GM13976 (cell line): ENCODE measurements around the gene CFAP54.
"Not testable (repeated sequence)": the region's sequence is repeated elsewhere in the genome, so short reads cannot be mapped to it uniquely, and the experiment has no call there.

Experiments
- DNase-seq: peaks from one replicate; pipeline ENCODE4 v3.0.0; 2012; ENCODE audit warnings: low spot score
- in situ Hi-C: fragments of 300-500 bp; cut with MboI; formaldehyde crosslinking; loops from one replicate; pipeline ENCODE4 v1.12.0; 2022; ENCODE audit warnings: low sequenced_read_pairs, mixed read lengths, inconsistent platforms; ENCODE audit not compliant: unreplicated experiment
- TF ChIP-seq, protein P1 (sequence below): IDR thresholded peaks from 2 replicates; pipeline ENCODE4 v1.5.1; 2012; ENCODE audit warnings: borderline replicate concordance, mild to moderate bottlenecking; ENCODE audit not compliant: insufficient read depth; ENCODE audit errors: extremely low read depth, missing control alignments, control extremely low read depth

The CFAP54 gene

DNA sequence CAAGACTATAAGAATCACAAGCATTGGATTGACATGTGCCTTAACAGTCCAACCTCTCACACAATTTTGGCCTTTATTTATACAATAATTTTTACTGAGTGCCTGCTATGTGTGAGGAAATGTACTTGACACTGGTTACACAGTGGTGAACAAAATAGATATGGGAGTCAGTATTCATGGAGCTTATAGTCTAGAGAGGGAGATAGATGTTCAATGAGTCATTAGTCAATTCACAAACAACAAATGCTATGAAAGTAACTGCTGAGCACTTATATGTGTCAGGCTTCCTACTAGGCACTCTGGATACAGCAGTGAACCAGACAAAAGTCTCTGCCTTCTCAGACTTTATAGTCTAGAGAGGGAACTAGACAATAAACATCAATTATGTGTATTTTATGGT, 3.7 kb downstream of the CFAP54 start:
- in situ Hi-C loops = no loop called here
- DNase-seq = no peak
- TF ChIP-seq, protein P1, sequence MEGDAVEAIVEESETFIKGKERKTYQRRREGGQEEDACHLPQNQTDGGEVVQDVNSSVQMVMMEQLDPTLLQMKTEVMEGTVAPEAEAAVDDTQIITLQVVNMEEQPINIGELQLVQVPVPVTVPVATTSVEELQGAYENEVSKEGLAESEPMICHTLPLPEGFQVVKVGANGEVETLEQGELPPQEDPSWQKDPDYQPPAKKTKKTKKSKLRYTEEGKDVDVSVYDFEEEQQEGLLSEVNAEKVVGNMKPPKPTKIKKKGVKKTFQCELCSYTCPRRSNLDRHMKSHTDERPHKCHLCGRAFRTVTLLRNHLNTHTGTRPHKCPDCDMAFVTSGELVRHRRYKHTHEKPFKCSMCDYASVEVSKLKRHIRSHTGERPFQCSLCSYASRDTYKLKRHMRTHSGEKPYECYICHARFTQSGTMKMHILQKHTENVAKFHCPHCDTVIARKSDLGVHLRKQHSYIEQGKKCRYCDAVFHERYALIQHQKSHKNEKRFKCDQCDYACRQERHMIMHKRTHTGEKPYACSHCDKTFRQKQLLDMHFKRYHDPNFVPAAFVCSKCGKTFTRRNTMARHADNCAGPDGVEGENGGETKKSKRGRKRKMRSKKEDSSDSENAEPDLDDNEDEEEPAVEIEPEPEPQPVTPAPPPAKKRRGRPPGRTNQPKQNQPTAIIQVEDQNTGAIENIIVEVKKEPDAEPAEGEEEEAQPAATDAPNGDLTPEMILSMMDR = no peak

DNA sequence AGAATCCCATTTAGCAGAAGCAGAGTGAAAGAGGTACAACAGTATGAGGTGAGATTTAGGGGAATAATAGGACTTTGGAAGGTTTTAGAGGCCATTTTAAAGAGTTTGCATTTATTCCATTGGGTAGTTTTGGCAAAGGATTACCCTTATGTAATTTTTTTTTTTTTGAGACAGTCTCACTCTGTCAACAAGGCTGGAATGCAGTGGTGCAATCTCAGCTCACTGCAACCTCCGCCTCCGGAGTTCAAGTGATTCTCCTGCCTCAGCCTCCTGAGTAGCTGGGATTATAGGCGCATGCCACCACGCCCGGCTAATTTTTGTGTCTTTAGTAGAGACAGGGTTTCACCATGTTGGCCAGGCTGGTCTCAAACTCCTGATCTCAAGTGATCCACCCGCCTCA, 4.8 kb downstream of the CFAP54 start:
- in situ Hi-C loops, DNase-seq: not testable (repeated sequence)

DNA sequence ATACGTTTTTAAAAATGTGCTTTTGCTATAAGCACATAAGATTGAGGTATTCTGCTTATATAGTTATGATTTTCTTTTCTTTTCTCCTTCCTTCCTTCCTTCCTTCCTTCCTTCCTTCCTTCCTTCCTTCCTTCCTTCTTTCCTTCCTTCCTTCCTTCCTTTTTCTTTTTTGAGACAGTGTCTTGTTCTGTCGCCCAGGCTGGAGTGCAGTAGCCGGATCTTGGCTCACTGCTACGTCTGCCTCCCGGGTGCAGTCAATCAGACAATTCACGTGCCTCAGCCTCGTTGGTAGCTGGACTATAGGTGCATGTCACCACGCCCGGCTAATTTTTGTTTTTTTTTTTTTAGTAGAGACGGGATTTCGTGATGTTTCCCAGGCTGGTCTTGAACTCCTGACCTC, 5.8 kb downstream of the CFAP54 start:
- in situ Hi-C loops = no loop called here
- no peak for DNase-seq
- TF ChIP-seq, protein P1 = no peak

DNA sequence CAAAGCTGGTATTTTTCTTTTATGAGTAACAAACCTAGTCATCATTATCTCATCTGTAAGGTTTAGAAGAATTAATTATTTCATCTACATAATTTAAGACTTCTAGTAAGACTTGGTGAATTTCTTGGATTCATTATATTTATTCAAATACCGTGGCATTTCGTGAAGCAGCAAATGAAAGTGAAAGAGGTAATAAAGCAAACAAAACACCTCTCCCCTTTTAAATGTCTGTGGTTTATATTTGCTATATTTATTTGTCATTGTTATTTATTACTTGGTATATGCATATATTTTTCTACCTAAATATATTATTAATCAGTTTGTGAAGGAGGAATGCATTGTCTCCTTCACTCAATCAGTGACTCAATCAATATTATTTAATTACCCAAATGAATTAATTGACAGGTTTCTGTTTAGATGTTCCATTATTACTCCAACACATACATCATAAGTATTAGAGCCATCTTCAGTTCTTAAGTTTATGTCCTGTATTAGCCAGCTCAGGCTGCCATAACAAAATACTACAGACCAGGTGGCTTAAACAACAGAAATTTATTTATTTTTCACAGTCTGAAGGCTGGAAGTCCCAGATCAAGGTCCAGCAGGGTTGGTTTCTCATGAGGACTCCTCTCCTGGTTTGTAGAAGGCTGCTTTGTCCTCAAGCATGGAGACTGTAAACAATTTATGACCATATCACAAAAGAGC, 6.6 kb downstream of the CFAP54 start:
- TF ChIP-seq, protein P1 = no peak
- peak; percentile 41 for DNase-seq
- in situ Hi-C loops = no loop called here

DNA sequence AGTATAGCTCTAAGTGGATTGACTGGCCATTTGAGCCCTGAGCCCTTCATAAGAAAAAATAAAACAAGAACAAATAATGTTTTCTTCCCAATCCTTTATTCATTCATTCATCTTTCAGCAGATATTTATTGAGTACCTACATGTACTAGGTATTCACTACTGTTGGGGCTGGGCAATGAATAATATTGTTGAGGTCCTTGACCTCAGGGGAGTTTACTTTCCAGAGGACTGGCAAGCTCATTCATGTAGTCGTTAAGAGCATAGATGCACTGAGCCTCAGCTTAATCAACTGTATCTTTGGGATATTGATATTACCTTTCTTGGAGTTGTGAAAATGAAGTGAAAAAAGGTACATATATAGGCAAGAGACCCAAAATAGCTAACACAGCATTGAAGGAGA, 7.6 kb downstream of the CFAP54 start:
- TF ChIP-seq, protein P1 = no peak

DNA sequence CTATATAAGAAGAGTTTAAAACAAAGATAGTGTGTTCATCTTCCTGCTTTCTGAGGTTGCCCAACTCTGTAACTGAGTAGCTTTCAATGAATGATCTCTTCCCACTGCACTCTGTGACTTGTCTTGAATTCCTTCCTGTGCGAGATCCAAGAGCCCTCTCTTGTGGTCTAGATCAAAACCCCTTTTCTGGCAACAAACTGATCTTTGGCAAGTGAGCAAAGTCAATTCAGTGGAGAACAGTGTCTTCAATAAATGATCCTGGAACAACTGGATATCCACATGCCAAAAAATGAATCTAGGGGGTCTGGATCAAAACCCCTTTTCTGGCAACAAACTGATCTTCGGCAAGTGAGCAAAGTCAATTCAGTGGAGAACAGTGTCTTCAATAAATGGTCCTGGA, 8.5 kb downstream of the CFAP54 start:
- no peak for DNase-seq
- TF ChIP-seq, protein P1 = no peak
- in situ Hi-C loops = no loop called here

More for the DNA sequence above, 7.6 kb downstream of the CFAP54 start:
- in situ Hi-C loops = no loop called here
- no peak for DNase-seq

DNA sequence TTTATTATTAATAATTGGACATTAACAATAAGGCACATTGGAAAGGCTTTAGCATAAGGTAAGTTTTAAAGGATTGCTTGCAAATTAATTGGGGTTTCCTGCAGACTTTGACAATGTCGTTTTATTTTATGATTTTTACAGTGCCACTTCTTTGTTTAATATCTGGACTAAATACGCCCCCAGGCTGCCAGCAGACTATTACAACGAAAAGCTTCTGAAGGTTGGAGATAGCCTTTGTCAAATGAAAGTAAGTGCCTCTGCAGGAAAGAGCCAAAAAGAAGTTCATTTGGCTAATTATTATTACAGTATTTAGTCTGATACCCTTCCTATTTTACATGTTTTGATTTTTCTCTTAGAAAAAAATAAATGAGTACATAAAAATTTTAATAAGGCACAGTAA, 11.3 kb downstream of the CFAP54 start:
- in situ Hi-C loops = loop anchor here (25.0 kb wide), 1 partner anchor 288 kb away; no protein-coding TSS in a partner anchor
- DNase-seq = no peak
- TF ChIP-seq, protein P1 = no peak
